ENCODE data around the gene PODXL. TPM values are rescaled to one million over a fixed set of nuclear protein-coding genes. Genes with fewer than 3 reads are reported as not detected.

Gene PODXL
- total and polyA plus RNA-seq, 2 experiments from 2014 or later: 220 to 727 TPM

GRCh38 chr7:131538071-131538812 lies 18.2 kb downstream of the PODXL start:
- H3K4me3 Mint-ChIP-seq: peak overlapping the region; percentile 40; the same call in 1 of the 3 replicates
- Histone ChIP-seq H3K4me3 (no peak overlapping the region), H3K27me3 (ENCODE audit: insufficient read depth) (no peaks in the 10 kb centered on the region), H3K79me2 (replicated peaks; ENCODE audit: insufficient read depth) (peaks cover 100% of the 10 kb centered on the region), H3K27ac (ENCODE audit: low read depth) (peak overlapping the region; percentile 88), H3K4me2 (peak overlapping the region; percentile 64; the same call in 1 of the 2 replicates), H4K20me1 (replicated peaks; ENCODE audit: insufficient read depth) (peaks cover 95% of the 10 kb centered on the region), H3F3A (replicated peaks; ENCODE audit: low read depth) (peaks cover 74% of the 10 kb centered on the region), H3K9me2 (ENCODE audit: insufficient read depth) (no peaks in the 10 kb centered on the region), H3K36me3 (ENCODE audit: insufficient read depth) (no peaks in the 10 kb centered on the region; the same call in 1 of the 2 replicates), H3K4me1 (ENCODE audit: insufficient read depth) (peaks cover 94% of the 10 kb centered on the region), H2AFZ (no peak overlapping the region)
- DNase-seq (ENCODE audit: low spot score) (peak; percentile 61), ATAC-seq (peak; percentile 4)
- peaks cover 94% of the 10 kb centered on the region for H3K36me3 Mint-ChIP-seq (ENCODE audit: low read depth)
- no peak for TF ChIP-seq EZH2 (IDR thresholded peaks at IDR 0.05; ENCODE audit: low read depth, unreplicated experiment)
- peak; percentile 28; the same call in 1 of the 2 replicates for TF ChIP-seq POLR2AphosphoS5 (IDR thresholded peaks at IDR 0.05; ENCODE audit: low read depth)
- no peak for TF ChIP-seq ZNF462 (CRISPR knock-in tag; IDR thresholded peaks at IDR 0.05)
- TF ChIP-seq REST (IDR thresholded peaks at IDR 0.05; ENCODE audit: unreplicated experiment): no peak
- no peak for TF ChIP-seq STAT1 (IDR thresholded peaks at IDR 0.05; ENCODE audit: unreplicated experiment)
- TF ChIP-seq CREB1 (CRISPR knock-in tag; IDR thresholded peaks at IDR 0.05; ENCODE audit: low read depth): no peak
- peaks cover 86% of the 10 kb centered on the region for H3K4me1 Mint-ChIP-seq
- no peaks in the 10 kb centered on the region for H3K9me3 Mint-ChIP-seq
- H3K27ac Mint-ChIP-seq: peak overlapping the region; percentile 81
- H3K27me3 Mint-ChIP-seq (ENCODE audit: insufficient read depth, low read depth, poor library complexity): peaks cover 23% of the 10 kb centered on the region
